GM12878 (cell line): ENCODE results near the gene SYNGR1. TPM values are rescaled to one million over a fixed set of nuclear protein-coding genes. Genes with fewer than 3 reads are reported as not detected.

Source experiments
- ATAC-seq: fragments of 200-7000 bp; cut with Tn5 transposase; 3 replicates; pipeline ENCODE4 v1.9.1; 2020; ENCODE audit warnings: mild to moderate bottlenecking, moderate library complexity
- BruUV-seq: library from RNA; stranded (reverse); fragments of 400-500 nt; replicated peaks from 2 replicates; lab custom pipeline; 2021; lab: Mats Ljungman, UMichigan
- CTCF ChIA-PET: fragments of 300-600 bp; sonication (Branson Sonifier 250); formaldehyde crosslinking; extraction: SDS; loops from one replicate; lab custom pipeline; 2021; ENCODE audit warnings: inconsistent platforms; lab: Yijun Ruan, JAX
- POLR2A ChIA-PET: fragments of 350-600 bp; formaldehyde crosslinking; extraction: SDS; loops from one replicate; lab custom pipeline; 2021; ENCODE audit warnings: inconsistent platforms; lab: Charles Lee
- RAD21 ChIA-PET: fragments of 300-600 bp; sonication (Branson Sonifier 250); formaldehyde crosslinking; loops from one replicate; lab custom pipeline; 2023; ENCODE audit warnings: antibody characterized with exemption; ENCODE audit not compliant: unreplicated experiment; lab: Charles Lee
- SMC1A ChIA-PET: fragments of 300-600 bp; sonication (Branson Sonifier 250); formaldehyde crosslinking; loops from one replicate; lab custom pipeline; 2023; ENCODE audit not compliant: unreplicated experiment, uncharacterized antibody; lab: Charles Lee
- DNase-seq: peaks from one replicate; pipeline ENCODE4 v3.0.0-alpha.2; 2011; ENCODE audit warnings: low read depth, low spot score
- FAIRE-seq: peaks from 3 replicates; lab custom pipeline; 2011; peaks lifted over from hg19 to GRCh38; lab: Jason Lieb, UNC
- H2AFZ ChIP-seq: 2 replicates; pipeline ENCODE4 v1.6.0; 2011; ENCODE audit warnings: low read depth, low read length, control low read depth; ENCODE audit not compliant: control insufficient read depth
- H3K27ac ChIP-seq: 2 replicates; pipeline ENCODE4 v1.5.1; 2011; ENCODE audit warnings: control low read depth; ENCODE audit not compliant: control insufficient read depth, insufficient read depth
- H3K27me3 ChIP-seq, 2 experiments: replicated peaks in 1 of 2; 2 replicates each; pipeline versions ENCODE4 v1.6.0 to v1.6.1; 2011; ENCODE audit warnings: low read length in 1 of 2; ENCODE audit not compliant: control insufficient read depth in 2 of 2, insufficient read depth in 2 of 2
- H3K36me3 ChIP-seq, 2 experiments: 2 replicates each; pipeline ENCODE4 v1.5.1; 2011; ENCODE audit warnings: low read length in 1 of 2; ENCODE audit not compliant: control insufficient read depth in 2 of 2, insufficient read depth in 2 of 2
- H3K4me1 ChIP-seq: 2 replicates; pipeline ENCODE4 v1.6.1; 2011; ENCODE audit warnings: mild to moderate bottlenecking, low read length, moderate library complexity, mixed read lengths; ENCODE audit not compliant: control insufficient read depth, insufficient read depth
- H3K4me2 ChIP-seq: 2 replicates; pipeline ENCODE4 v1.6.0; 2011; ENCODE audit warnings: control low read depth; ENCODE audit not compliant: control insufficient read depth, insufficient read depth
- H3K4me3 ChIP-seq: fragments of 200-600 bp; sonication (generic); 2 replicates; pipeline ENCODE4 v1.5.1; 2016
- H3K79me2 ChIP-seq: 2 replicates; pipeline ENCODE4 v1.6.0; 2011; ENCODE audit warnings: low read length; ENCODE audit not compliant: control insufficient read depth, insufficient read depth
- H3K9ac ChIP-seq: 2 replicates; pipeline ENCODE4 v1.8.0; 2011; ENCODE audit warnings: low read length, control low read depth, mixed read lengths; ENCODE audit not compliant: control insufficient read depth, insufficient read depth
- H3K9me3 ChIP-seq: replicated peaks from 3 replicates; pipeline ENCODE4 v1.5.1; 2011; ENCODE audit warnings: mild to moderate bottlenecking, low read length; ENCODE audit not compliant: control insufficient read depth, insufficient read depth
- H4K20me1 ChIP-seq: 2 replicates; pipeline ENCODE4 v1.6.0; 2011; ENCODE audit not compliant: control insufficient read depth, insufficient read depth
- ATF2 ChIP-seq: IDR thresholded peaks from 2 replicates; pipeline ENCODE4 v1.6.1; 2012; ENCODE audit warnings: low read length, inconsistent platforms
- CBFB ChIP-seq: IDR thresholded peaks from 2 replicates; pipeline ENCODE4 v1.6.1; 2016; ENCODE audit warnings: antibody characterized with exemption, low read depth
- CHD1 ChIP-seq: IDR thresholded peaks from 2 replicates; pipeline ENCODE4 v1.6.1; 2012; ENCODE audit warnings: low read depth, low read length, improper control_type of control experiment
- CUX1 ChIP-seq: IDR thresholded peaks from 2 replicates; pipeline ENCODE4 v1.6.1; 2012; ENCODE audit warnings: improper control_type of control experiment, low read depth, low read length; ENCODE audit not compliant: insufficient replicate concordance
- E2F4 ChIP-seq: IDR thresholded peaks from 2 replicates; pipeline ENCODE4 v1.6.1; 2012; ENCODE audit warnings: low read depth, low read length, improper control_type of control experiment
- KLF5 ChIP-seq: fragments of 450-650 bp; IDR thresholded peaks from 2 replicates; pipeline ENCODE4 v1.6.1; 2014; ENCODE audit warnings: mild to moderate bottlenecking; ENCODE audit not compliant: partially characterized antibody
- MEF2B ChIP-seq: fragments of 450-650 bp; IDR thresholded peaks from 2 replicates; pipeline ENCODE4 v1.6.1; 2018; ENCODE audit warnings: mild to moderate bottlenecking, moderate library complexity; ENCODE audit not compliant: partially characterized antibody, poor library complexity, severe bottlenecking
- PKNOX1 ChIP-seq: fragments of 450-650 bp; IDR thresholded peaks from 2 replicates; pipeline ENCODE4 v1.6.1; 2016; ENCODE audit warnings: mild to moderate bottlenecking
- PML ChIP-seq: IDR thresholded peaks from 2 replicates; pipeline ENCODE4 v1.6.1; 2012; ENCODE audit warnings: low read length, inconsistent platforms
- USF1 ChIP-seq: IDR thresholded peaks from 2 replicates; pipeline ENCODE4 v1.6.1; 2011; ENCODE audit warnings: borderline replicate concordance, low read depth, mild to moderate bottlenecking, moderate library complexity, mixed read lengths, low read length; ENCODE audit not compliant: insufficient read depth; ENCODE audit errors: extremely low read length
- YY1 ChIP-seq: IDR thresholded peaks from 2 replicates; pipeline ENCODE4 v1.6.1; 2011; ENCODE audit warnings: low read depth, mild to moderate bottlenecking, low read length
- ZSCAN29 ChIP-seq: fragments of 450-650 bp; IDR thresholded peaks from 2 replicates; pipeline ENCODE4 v1.6.1; 2017; ENCODE audit warnings: mild to moderate bottlenecking, moderate library complexity
- WGBS: methylation state at CpG from one replicate; pipeline ENCODE4 v1.1.6; 2016; ENCODE audit warnings: low lambda C conversion rate; ENCODE audit not compliant: insufficient replicate concordance, insufficient coverage; ENCODE audit errors: missing lambda C conversion rate; 5-methylcytosine and 5-hydroxymethylcytosine counted together
- in situ Hi-C: fragments of 300-500 bp; cut with MboI; formaldehyde crosslinking; loops from 9 replicates; pipeline ENCODE4 v1.14.3; 2018; ENCODE audit warnings: mixed read lengths
- intact Hi-C: fragments of 100-400 bp; cut with micrococcal nuclease; formaldehyde crosslinking; loops from one replicate; pipeline ENCODE4 v1.14.2; 2022; ENCODE audit not compliant: unreplicated experiment
- polyA plus RNA-seq, 11 experiments: library from polyadenylated mRNA; depleted of rRNA in 4 of 11; unstranded in 6 of 11; stranded (reverse) in 5 of 11; fragments of >200 nt; fragmentation: Nextera tagmentation in 4 of 11; fragmentation: Illumina TruSeq in 1 of 11; extraction: Ambion mirVana in 4 of 11; extraction: Trizol in 1 of 11; gene quantifications; 1 replicate in 1 of 11; 2 replicates in 10 of 11; pipeline versions ENCODE4 v1.2.1 to v1.2.3, GENCODE V29; 2011 to 2016; ENCODE audit warnings: inconsistent platforms in 2 of 11, missing spikeins in 2 of 11, low read depth in 1 of 11
- total RNA-seq, 4 experiments: library from RNA; depleted of rRNA in 3 of 4; stranded (reverse); fragments of >200 nt in 3 of 4; fragmentation: Illumina TruSeq in 1 of 4; extraction: Trizol in 1 of 4; gene quantifications; 2 replicates each; pipeline versions ENCODE4 v1.2.1 to v1.2.3, GENCODE V29; 2013 to 2021

Gene SYNGR1
- total and polyA plus RNA-seq, 10 of the 15 experiments (the other 5 are each of a cell fraction or from before 2014, with no cell fraction given) = 0.87 to 9.2 (median 3.5) TPM

GRCh38 chr22:39379756-39380730 lies 30.3 kb downstream of the SYNGR1 start:
- ChIA-PET POLR2A (interaction anchor here (0.7 kb wide), 1 partner anchor 610 kb away, joined by 3 read pairs; no protein-coding TSS in a partner anchor), CTCF (interaction anchor here (0.9 to 2.0 kb wide), 2 partner anchors 48 to 147 kb away, joined by 3 to 4 read pairs; no protein-coding TSS in a partner anchor), RAD21 (interaction anchor here (0.7 kb wide), 2 partner anchors 59 to 135 kb away, joined by 3 to 4 read pairs; no protein-coding TSS in a partner anchor), SMC1A (interaction anchor here (1.1 kb wide), 1 partner anchor 116 kb away, joined by 3 read pairs; no protein-coding TSS in a partner anchor)
- H2AFZ ChIP-seq = no peak overlapping the region
- no peak overlapping the region for H3K4me2 ChIP-seq
- FAIRE-seq (no peak), ATAC-seq (no peak), DNase-seq (no peak)
- H3K79me2 ChIP-seq = no peaks in the 10 kb centered on the region
- H3K27me3 ChIP-seq = no peaks in the 10 kb centered on the region
- intact Hi-C loops = no loop called here
- in situ Hi-C loops = no loop called here
- no TSS peak for BruUV-seq
- no peaks in the 10 kb centered on the region for H3K36me3 ChIP-seq
- no peaks in the 10 kb centered on the region for H3K9me3 ChIP-seq
- H4K20me1 ChIP-seq = no peaks in the 10 kb centered on the region
- no peak overlapping the region for H3K4me3 ChIP-seq
- H3K27ac ChIP-seq = no peak overlapping the region
- H3K9ac ChIP-seq = no peak overlapping the region
- WGBS = 85% methylated on average over 15 of the region's 15 CpGs
- H3K4me1 ChIP-seq = peaks cover 11% of the 10 kb centered on the region
- no peak for TF ChIP-seq MEF2B
- no peak for TF ChIP-seq YY1
- TF ChIP-seq ZSCAN29 = no peak
- TF ChIP-seq KLF5 = no peak
- no peak for TF ChIP-seq CHD1
- no peak for TF ChIP-seq CBFB
- no peak for TF ChIP-seq PML
- no peak for TF ChIP-seq PKNOX1
- TF ChIP-seq CUX1 = no peak
- TF ChIP-seq USF1 = no peak
- no peak for TF ChIP-seq ATF2
- no peak for TF ChIP-seq E2F4
